Memory B cell (primary cell): ENCODE results near the gene UBE2V1.
A peak's percentile ranks its signal among the peaks of the same experiment; 100 is the strongest.
"Not testable (repeated sequence)": the region's sequence is repeated elsewhere in the genome, so short reads cannot be mapped to it uniquely, and the experiment has no call there.

Experiments
- ATAC-seq: fragments of 150-1000 bp; cut with Tn5 transposase; 2 replicates; pipeline ENCODE4 v1.10.0; 2021; ENCODE audit warnings: low read depth, mild to moderate bottlenecking, moderate library complexity
- DNase-seq, 2 donors: peaks; one replicate each; pipeline ENCODE4 v3.0.0; 2022; ENCODE audit warnings: low spot score in 2 of 2
- H3K27ac Mint-ChIP-seq: one replicate; pipeline ENCODE4 v1.8.0; 2022; ENCODE audit warnings: mild to moderate bottlenecking, moderate library complexity, mixed read lengths
- H3K27me3 Mint-ChIP-seq: one replicate; pipeline ENCODE4 v1.8.0; 2022; ENCODE audit warnings: mixed read lengths
- H3K36me3 Mint-ChIP-seq: one replicate; pipeline ENCODE4 v1.8.0; 2022; ENCODE audit warnings: mild to moderate bottlenecking, mixed read lengths
- H3K4me1 Mint-ChIP-seq: one replicate; pipeline ENCODE4 v1.8.0; 2022; ENCODE audit warnings: mixed read lengths
- H3K4me3 Mint-ChIP-seq: one replicate; pipeline ENCODE4 v1.8.0; 2022; ENCODE audit warnings: mild to moderate bottlenecking, moderate library complexity, mixed read lengths
- H3K9me3 Mint-ChIP-seq: one replicate; pipeline ENCODE4 v1.8.0; 2022; ENCODE audit warnings: mixed read lengths

The UBE2V1 gene

DNA sequence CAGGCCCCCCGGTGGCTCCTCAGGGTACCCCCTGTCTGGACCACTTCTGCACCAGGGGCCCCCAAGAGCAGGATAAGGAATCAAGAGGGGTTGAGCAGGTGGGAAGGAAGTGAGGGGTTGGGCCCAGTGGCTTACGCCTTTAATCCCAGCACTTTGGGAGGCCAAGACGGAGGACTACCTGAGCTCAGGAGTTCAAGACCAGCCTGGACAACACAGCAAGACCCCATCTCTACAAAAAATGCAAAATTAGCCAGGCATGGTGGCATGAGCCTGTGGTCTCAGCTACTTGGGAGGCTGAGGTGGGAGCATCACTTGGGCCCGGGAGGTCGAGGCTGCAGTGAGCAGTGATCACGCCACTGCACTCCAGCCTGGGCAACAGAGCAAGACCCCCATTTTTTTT lies 49.2 kb downstream of the UBE2V1 start:
- not testable (repeated sequence) for H3K27ac Mint-ChIP-seq, H3K27me3 Mint-ChIP-seq, H3K9me3 Mint-ChIP-seq, ATAC-seq, H3K4me3 Mint-ChIP-seq, DNase-seq, H3K36me3 Mint-ChIP-seq, H3K4me1 Mint-ChIP-seq

- Mint-ChIP-seq H3K27me3 (peaks cover 2% of the 10 kb centered on the region), H3K27ac (no peak overlapping the region), H3K36me3 (no peaks in the 10 kb centered on the region), H3K4me3 (no peak overlapping the region), H3K4me1 (peaks cover 2% of the 10 kb centered on the region), H3K9me3 (no peaks in the 10 kb centered on the region)
- ATAC-seq (no peak), DNase-seq (no peak)
These were observed 50.7 kb downstream of the UBE2V1 start for GRCh38 chr20:50062006-50062838.

- no peak overlapping the region for H3K27ac Mint-ChIP-seq
- no peak overlapping the region for H3K4me3 Mint-ChIP-seq
- no peaks in the 10 kb centered on the region for H3K36me3 Mint-ChIP-seq
- H3K27me3 Mint-ChIP-seq: peaks cover 2% of the 10 kb centered on the region
- peaks cover 2% of the 10 kb centered on the region for H3K4me1 Mint-ChIP-seq
- no peak for ATAC-seq
- no peaks in the 10 kb centered on the region for H3K9me3 Mint-ChIP-seq
- DNase-seq: no peak
These were observed 51.6 kb downstream of the UBE2V1 start for GRCh38 chr20:50061151-50062005.

- H3K4me1 Mint-ChIP-seq: peaks cover 2% of the 10 kb centered on the region
- DNase-seq (no peak), ATAC-seq (peak; percentile 27)
- no peaks in the 10 kb centered on the region for H3K9me3 Mint-ChIP-seq
- H3K36me3 Mint-ChIP-seq: no peaks in the 10 kb centered on the region
- H3K27me3 Mint-ChIP-seq: peaks cover 2% of the 10 kb centered on the region
- H3K27ac Mint-ChIP-seq: peak overlapping the region; percentile 24
- H3K4me3 Mint-ChIP-seq: no peak overlapping the region
These were observed 54.1 kb downstream of the UBE2V1 start for GRCh38 chr20:50058662-50059402.

DNA sequence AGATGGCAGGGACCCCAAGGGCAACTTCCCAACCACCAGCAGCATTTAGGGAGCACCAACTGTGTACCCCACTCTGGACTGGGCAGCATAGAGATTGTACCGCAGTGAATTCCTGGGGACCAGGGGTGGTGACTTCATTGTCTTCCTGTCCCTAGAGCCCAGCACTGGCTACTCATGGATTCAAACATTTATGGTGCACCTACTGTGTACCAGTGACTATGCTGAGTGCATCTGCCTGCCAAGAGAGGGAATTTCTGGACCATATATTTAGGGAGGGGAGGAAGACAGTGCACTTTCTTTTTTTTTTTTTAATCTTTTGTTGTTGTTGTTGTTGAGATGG lies 55.3 kb downstream of the UBE2V1 start:
- peaks cover 2% of the 10 kb centered on the region for H3K4me1 Mint-ChIP-seq
- no peaks in the 10 kb centered on the region for H3K36me3 Mint-ChIP-seq
- no peak overlapping the region for H3K4me3 Mint-ChIP-seq
- H3K27ac Mint-ChIP-seq: no peak overlapping the region
- H3K9me3 Mint-ChIP-seq: no peaks in the 10 kb centered on the region
- DNase-seq (no peak), ATAC-seq (no peak)
- H3K27me3 Mint-ChIP-seq: peaks cover 2% of the 10 kb centered on the region

GRCh38 chr20:50056951-50057713 lies 55.8 kb downstream of the UBE2V1 start:
- no peaks in the 10 kb centered on the region for H3K36me3 Mint-ChIP-seq
- H3K27ac Mint-ChIP-seq: no peak overlapping the region
- H3K27me3 Mint-ChIP-seq: peaks cover 3% of the 10 kb centered on the region
- peaks cover 4% of the 10 kb centered on the region for H3K4me1 Mint-ChIP-seq
- no peaks in the 10 kb centered on the region for H3K9me3 Mint-ChIP-seq
- no peak for DNase-seq
- ATAC-seq: no peak
- no peak overlapping the region for H3K4me3 Mint-ChIP-seq

GRCh38 chr20:50056408-50056926 lies 56.5 kb downstream of the UBE2V1 start:
- Mint-ChIP-seq H3K4me1 (peaks cover 4% of the 10 kb centered on the region), H3K9me3 (no peaks in the 10 kb centered on the region), H3K4me3 (no peak overlapping the region), H3K27me3 (peaks cover 3% of the 10 kb centered on the region), H3K36me3 (no peaks in the 10 kb centered on the region), H3K27ac (no peak overlapping the region)
- no peak for ATAC-seq
- no peak for DNase-seq

DNA sequence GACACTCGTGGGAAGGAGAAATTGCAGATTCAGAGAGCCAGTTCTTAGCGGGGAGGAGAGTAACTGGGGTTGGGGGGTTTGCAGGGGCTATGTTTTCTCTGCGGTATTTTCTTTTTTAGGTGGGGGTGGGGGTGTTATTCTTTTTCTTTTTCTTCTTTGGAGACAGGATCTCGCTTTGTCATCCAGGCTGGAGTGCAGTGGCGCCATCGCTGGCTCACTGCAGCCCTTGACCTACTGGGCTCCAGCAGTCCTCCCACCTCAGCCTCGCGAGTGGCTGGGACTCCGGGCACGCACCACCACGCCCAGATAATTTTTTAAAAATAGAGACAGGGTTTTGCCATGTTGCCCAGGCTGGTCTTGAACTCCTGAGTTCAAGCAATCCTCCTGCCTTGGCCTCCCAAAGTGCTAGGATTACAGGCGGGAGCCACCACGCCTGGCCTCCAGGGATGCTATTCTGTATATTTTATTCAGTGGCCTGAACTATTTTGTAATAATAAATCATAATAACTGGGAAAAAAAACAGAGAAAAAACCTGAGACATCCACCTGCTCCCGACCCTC lies 57.3 kb downstream of the UBE2V1 start:
- ATAC-seq (no peak), DNase-seq (no peak)
- Mint-ChIP-seq H3K4me1 (peaks cover 4% of the 10 kb centered on the region), H3K36me3 (no peaks in the 10 kb centered on the region), H3K27me3 (peaks cover 3% of the 10 kb centered on the region), H3K27ac (no peak overlapping the region), H3K9me3 (no peaks in the 10 kb centered on the region), H3K4me3 (no peak overlapping the region)

- no peak for ATAC-seq
- H3K4me3 Mint-ChIP-seq: no peak overlapping the region
- peaks cover 2% of the 10 kb centered on the region for H3K27me3 Mint-ChIP-seq
- no peaks in the 10 kb centered on the region for H3K9me3 Mint-ChIP-seq
- no peaks in the 10 kb centered on the region for H3K36me3 Mint-ChIP-seq
- H3K27ac Mint-ChIP-seq: no peak overlapping the region
- H3K4me1 Mint-ChIP-seq: peaks cover 5% of the 10 kb centered on the region
- no peak for DNase-seq
These were observed 58.1 kb downstream of the UBE2V1 start for GRCh38 chr20:50054626-50055511.

GRCh38 chr20:50054231-50054547 lies 58.8 kb downstream of the UBE2V1 start:
- ATAC-seq (no peak), DNase-seq (no peak)
- Mint-ChIP-seq H3K4me3 (no peak overlapping the region), H3K27me3 (peaks cover 2% of the 10 kb centered on the region), H3K27ac (no peak overlapping the region), H3K9me3 (no peaks in the 10 kb centered on the region), H3K4me1 (peaks cover 11% of the 10 kb centered on the region), H3K36me3 (no peaks in the 10 kb centered on the region)

- no peak overlapping the region for H3K4me3 Mint-ChIP-seq
- ATAC-seq (no peak), DNase-seq (no peak)
- peaks cover 2% of the 10 kb centered on the region for H3K27me3 Mint-ChIP-seq
- peak overlapping the region; percentile 26 for H3K27ac Mint-ChIP-seq
- H3K9me3 Mint-ChIP-seq: no peaks in the 10 kb centered on the region
- peaks cover 13% of the 10 kb centered on the region for H3K4me1 Mint-ChIP-seq
- no peaks in the 10 kb centered on the region for H3K36me3 Mint-ChIP-seq
These were observed 59.4 kb downstream of the UBE2V1 start for GRCh38 chr20:50053362-50054230.
